Stomach (tissue), 9 donors: Measurements from ENCODE around the gene CRTAC1. TPM values are rescaled to one million over a fixed set of nuclear protein-coding genes. Genes with fewer than 3 reads are reported as not detected.

ENCODE experiments used
- DNase-seq, 2 donors: peaks; one replicate each; pipeline versions ENCODE4 v3.0.0 to v3.0.0-alpha.2; 2013 to 2019
- H3K27ac ChIP-seq, 5 donors: fragments of 200-600 bp in 4 of 5; sonication (generic) in 4 of 5; one replicate each; pipeline ENCODE4 v1.5.1; 2013 to 2019; ENCODE audit warnings: mild to moderate bottlenecking in 1 of 5, moderate library complexity in 1 of 5
- H3K27me3 ChIP-seq, 3 donors: fragments of 200-600 bp; sonication (generic); one replicate each; pipeline ENCODE4 v1.5.1; 2017 to 2019; ENCODE audit warnings: mixed run types in 1 of 3
- H3K36me3 ChIP-seq, 4 donors: fragments of 200-600 bp; sonication (generic); 1 replicate in 3 of 4; 2 replicates in 1 of 4; pipeline ENCODE4 v1.5.1; 2016 to 2019
- H3K4me1 ChIP-seq, 4 donors: fragments of 200-600 bp; sonication (generic); one replicate each; pipeline ENCODE4 v1.5.1; 2016 to 2019
- H3K4me3 ChIP-seq, 4 donors: fragments of 200-600 bp; sonication (generic) in 3 of 4; one replicate each; pipeline ENCODE4 v1.5.1; 2016 to 2019; ENCODE audit warnings: mild to moderate bottlenecking in 1 of 4
- H3K9me3 ChIP-seq, 4 donors: fragments of 200-600 bp; sonication (generic); one replicate each; pipeline ENCODE4 v1.5.1; 2016 to 2019
- CTCF ChIP-seq, 7 experiments: fragments of 450-650 bp in 4 of 7; fragments of 200-600 bp in 3 of 7; sonication (generic) in 3 of 7; IDR thresholded peaks; one replicate each; pipeline ENCODE4 v1.5.1; 2016 to 2019; ENCODE audit warnings: antibody characterized with exemption in 7 of 7, control low read depth in 2 of 7, mild to moderate bottlenecking in 1 of 7
- EP300 ChIP-seq: sonication (generic); formaldehyde crosslinking; IDR thresholded peaks from one replicate; pipeline ENCODE4 v1.6.1; 2017; ENCODE audit warnings: antibody characterized with exemption
- POLR2A ChIP-seq, 4 donors: fragments of 450-650 bp; IDR thresholded peaks; one replicate each; pipeline ENCODE4 v1.6.1; 2016; ENCODE audit warnings: antibody characterized with exemption in 4 of 4, control low read depth in 2 of 4, mild to moderate bottlenecking in 1 of 4, moderate library complexity in 1 of 4
- POLR2AphosphoS5 ChIP-seq, 3 donors: sonication (generic); formaldehyde crosslinking; IDR thresholded peaks; one replicate each; pipeline ENCODE4 v1.6.1; 2016; ENCODE audit warnings: antibody characterized with exemption in 3 of 3
- WGBS, 5 donors: extraction: QIAGEN DNeasy Blood & Tissue Kit in 3 of 5; methylation state at CpG; one replicate each; pipeline versions ENCODE4 v1.1.5 to v1.1.7; 2013 to 2018; 5-methylcytosine and 5-hydroxymethylcytosine counted together
- intact Hi-C: fragments of 100-400 bp; cut with DNase I; formaldehyde crosslinking; loops from one replicate; pipeline ENCODE4 v1.15.1; 2023; ENCODE audit warnings: low total_unique reads
- polyA plus RNA-seq, 3 donors: library from polyadenylated mRNA; stranded (reverse); fragments of 200-250 nt; gene quantifications; one replicate each; pipeline ENCODE4 v1.2.3, GENCODE V29; 2013
- total RNA-seq, 5 donors: library from RNA; depleted of rRNA; stranded (reverse); fragments of >200 nt; gene quantifications; one replicate each; pipeline versions ENCODE4 v1.1.0 to v1.2.3, GENCODE V29; 2014 to 2016
- donor health status: healthy with polysubstance abuse.
- donor health status: Bipolar disorder and iron deficiency.
- donor health status: healthy.

CRTAC1 gene
- total and polyA plus RNA-seq, 8 donors, result 0.06 to 21.4 (median 0.77) TPM; not detected in 2

- H3K36me3 ChIP-seq, result no peaks in the 10 kb centered on the region
- H3K27me3 ChIP-seq, result peaks cover 10 to 99% (median 67%) of the 10 kb centered on the region in 3 donors
- intact Hi-C loops, result no loop called here
- H3K9me3 ChIP-seq, result no peaks in the 10 kb centered on the region
- DNase-seq, result peak in 1 of 2 donors; percentile 42
- no peak for TF ChIP-seq POLR2AphosphoS5 (IDR thresholded peaks at IDR 0.05)
- no peak for TF ChIP-seq CTCF (IDR thresholded peaks at IDR 0.05)
- TF ChIP-seq POLR2A (IDR thresholded peaks at IDR 0.05), result no peak
- no peak for TF ChIP-seq EP300
- no peak overlapping the region for H3K27ac ChIP-seq
- H3K4me3 ChIP-seq, result peak overlapping the region; percentile 39 to 52 (median 48)
- H3K4me1 ChIP-seq, result peaks cover 16 to 26% (median 21%) of the 10 kb centered on the region in 4 donors
- WGBS, 5 donors, result 1 to 4% (median 2%) methylated on average over 22 to 49 of the region's 49 CpGs
Observed at GRCh38 chr10:98030991-98031431, 590 bp upstream of the CRTAC1 start.

GRCh38 chr10:98029149-98030092, 1.0 kb downstream of the CRTAC1 start:
- DNase-seq, result peak in 1 of 2 donors; percentile 24
- Histone ChIP-seq H3K4me1 (peaks cover 16 to 26% (median 21%) of the 10 kb centered on the region in 4 donors), H3K36me3 (no peaks in the 10 kb centered on the region), H3K4me3 (peak overlapping the region; percentile 39 to 52 (median 48)), H3K9me3 (no peaks in the 10 kb centered on the region), H3K27me3 (peaks cover 10 to 97% (median 63%) of the 10 kb centered on the region in 3 donors), H3K27ac (no peak overlapping the region)
- 4 to 7% (median 6%) methylated on average over 8 to 44 of the region's 44 CpGs for WGBS, 5 donors
- TF ChIP-seq CTCF (IDR thresholded peaks at IDR 0.05) (no peak), POLR2A (IDR thresholded peaks at IDR 0.05) (no peak), POLR2AphosphoS5 (IDR thresholded peaks at IDR 0.05) (no peak), EP300 (no peak)
- intact Hi-C loops, result no loop called here

- H3K4me1 ChIP-seq, result peaks cover 16 to 26% (median 21%) of the 10 kb centered on the region in 4 donors
- H3K36me3 ChIP-seq, result no peaks in the 10 kb centered on the region
- H3K9me3 ChIP-seq, result no peaks in the 10 kb centered on the region
- TF ChIP-seq EP300, result no peak
- TF ChIP-seq CTCF (IDR thresholded peaks at IDR 0.05), result peak in 5 of 7 experiments; percentile 13 to 71 (median 51)
- H3K27ac ChIP-seq, result no peak overlapping the region
- DNase-seq, result peak; percentile 57 to 79
- 18 to 28% (median 21%) methylated on average over 11 of the region's 11 CpGs for WGBS, 5 donors
- intact Hi-C loops, result no loop called here
- no peak overlapping the region for H3K4me3 ChIP-seq
- peaks cover 10 to 97% (median 63%) of the 10 kb centered on the region in 3 donors for H3K27me3 ChIP-seq
Observed at GRCh38 chr10:98028168-98028770, 2.2 kb downstream of the CRTAC1 start.

- Histone ChIP-seq H3K27me3 (peaks cover 0 to 90% (median 26%) of the 10 kb centered on the region in 3 donors), H3K4me1 (no peaks in the 10 kb centered on the region), H3K36me3 (no peaks in the 10 kb centered on the region), H3K27ac (no peak overlapping the region), H3K9me3 (no peaks in the 10 kb centered on the region), H3K4me3 (no peak overlapping the region)
- intact Hi-C loops, result no loop called here
- no peak for DNase-seq
- TF ChIP-seq CTCF (IDR thresholded peaks at IDR 0.05) (no peak), EP300 (no peak), POLR2A (IDR thresholded peaks at IDR 0.05) (no peak), POLR2AphosphoS5 (IDR thresholded peaks at IDR 0.05) (no peak)
- 63 to 80% (median 78%) methylated on average over 4 of the region's 4 CpGs for WGBS, 5 donors
Observed at GRCh38 chr10:98023024-98023423, 7.4 kb downstream of the CRTAC1 start.
